Measurements from ENCODE around the gene CWF19L1. TPM values are rescaled to one million over a fixed set of nuclear protein-coding genes. Genes with fewer than 3 reads are reported as not detected.

Gene CWF19L1
- polyA plus RNA-seq, 2 of the 4 experiments (the other 2 are of a cell fraction): 24.7 to 30.2 TPM

DNA sequence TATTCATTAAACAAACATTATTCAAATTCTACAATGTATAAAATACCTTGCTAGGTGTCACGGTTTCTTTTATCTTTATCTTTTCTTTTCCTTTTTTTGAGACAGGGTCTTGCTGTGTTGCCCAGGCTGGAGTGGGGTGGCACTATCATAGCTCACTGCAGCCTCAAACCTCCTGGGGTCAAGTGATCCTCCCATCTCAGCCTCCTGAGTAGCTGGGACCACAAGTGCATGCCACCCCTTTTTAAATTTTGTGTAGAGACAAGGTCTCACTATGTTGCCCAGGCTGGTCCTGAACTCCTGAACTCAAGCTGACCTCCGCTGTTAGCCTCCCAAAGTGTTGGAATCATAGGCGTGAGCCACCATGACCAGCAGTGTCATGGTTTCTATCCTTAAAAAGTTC, 37.0 kb upstream of the CWF19L1 start:
- Histone ChIP-seq H3K27ac (no peak overlapping the region), H3K4me1 (peaks cover 32% of the 10 kb centered on the region), H3K4me3 (no peak overlapping the region), H3K9me3 (no peaks in the 10 kb centered on the region), H3K4me2 (no peak overlapping the region)
- POLR2A ChIA-PET: no interaction called here
- CTCF ChIA-PET: interaction anchor here (0.7 to 3.3 kb wide), 13 partner anchors 22 to 574 kb away, joined by 3 to 26 read pairs (median 4); no protein-coding TSS in a partner anchor
- WGBS (ENCODE audit: missing lambda C conversion rate): 72% methylated on average over 3 of the region's 3 CpGs
- no peak for TF ChIP-seq JUNB (IDR thresholded peaks at IDR 0.05)
- TF ChIP-seq, protein P1, sequence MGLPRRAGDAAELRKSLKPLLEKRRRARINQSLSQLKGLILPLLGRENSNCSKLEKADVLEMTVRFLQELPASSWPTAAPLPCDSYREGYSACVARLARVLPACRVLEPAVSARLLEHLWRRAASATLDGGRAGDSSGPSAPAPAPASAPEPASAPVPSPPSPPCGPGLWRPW (IDR thresholded peaks at IDR 0.05): no peak
- no peak for TF ChIP-seq HEYL (CRISPR knock-in tag; IDR thresholded peaks at IDR 0.05)
- no peak for TF ChIP-seq NR3C1 (IDR thresholded peaks at IDR 0.05)
- TF ChIP-seq RNF2 (IDR thresholded peaks at IDR 0.05; ENCODE audit: borderline replicate concordance, low read depth): no peak
- TF ChIP-seq, protein P2, sequence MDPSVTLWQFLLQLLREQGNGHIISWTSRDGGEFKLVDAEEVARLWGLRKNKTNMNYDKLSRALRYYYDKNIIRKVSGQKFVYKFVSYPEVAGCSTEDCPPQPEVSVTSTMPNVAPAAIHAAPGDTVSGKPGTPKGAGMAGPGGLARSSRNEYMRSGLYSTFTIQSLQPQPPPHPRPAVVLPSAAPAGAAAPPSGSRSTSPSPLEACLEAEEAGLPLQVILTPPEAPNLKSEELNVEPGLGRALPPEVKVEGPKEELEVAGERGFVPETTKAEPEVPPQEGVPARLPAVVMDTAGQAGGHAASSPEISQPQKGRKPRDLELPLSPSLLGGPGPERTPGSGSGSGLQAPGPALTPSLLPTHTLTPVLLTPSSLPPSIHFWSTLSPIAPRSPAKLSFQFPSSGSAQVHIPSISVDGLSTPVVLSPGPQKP (IDR thresholded peaks at IDR 0.05; ENCODE audit: low read depth, low read length): no peak
- TF ChIP-seq SREBF2 (IDR thresholded peaks at IDR 0.05): no peak
- no peak for TF ChIP-seq HOXB5 (CRISPR knock-in tag; IDR thresholded peaks at IDR 0.05)
- TF ChIP-seq, protein P3, sequence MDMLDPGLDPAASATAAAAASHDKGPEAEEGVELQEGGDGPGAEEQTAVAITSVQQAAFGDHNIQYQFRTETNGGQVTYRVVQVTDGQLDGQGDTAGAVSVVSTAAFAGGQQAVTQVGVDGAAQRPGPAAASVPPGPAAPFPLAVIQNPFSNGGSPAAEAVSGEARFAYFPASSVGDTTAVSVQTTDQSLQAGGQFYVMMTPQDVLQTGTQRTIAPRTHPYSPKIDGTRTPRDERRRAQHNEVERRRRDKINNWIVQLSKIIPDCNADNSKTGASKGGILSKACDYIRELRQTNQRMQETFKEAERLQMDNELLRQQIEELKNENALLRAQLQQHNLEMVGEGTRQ (IDR thresholded peaks at IDR 0.05): no peak
- no peak for TF ChIP-seq ZC3H11A (IDR thresholded peaks at IDR 0.05)
- TF ChIP-seq EHF (CRISPR knock-in tag; IDR thresholded peaks at IDR 0.05): no peak
- no peak for TF ChIP-seq HOXA7 (CRISPR knock-in tag; IDR thresholded peaks at IDR 0.05)
- TF ChIP-seq, protein P4, sequence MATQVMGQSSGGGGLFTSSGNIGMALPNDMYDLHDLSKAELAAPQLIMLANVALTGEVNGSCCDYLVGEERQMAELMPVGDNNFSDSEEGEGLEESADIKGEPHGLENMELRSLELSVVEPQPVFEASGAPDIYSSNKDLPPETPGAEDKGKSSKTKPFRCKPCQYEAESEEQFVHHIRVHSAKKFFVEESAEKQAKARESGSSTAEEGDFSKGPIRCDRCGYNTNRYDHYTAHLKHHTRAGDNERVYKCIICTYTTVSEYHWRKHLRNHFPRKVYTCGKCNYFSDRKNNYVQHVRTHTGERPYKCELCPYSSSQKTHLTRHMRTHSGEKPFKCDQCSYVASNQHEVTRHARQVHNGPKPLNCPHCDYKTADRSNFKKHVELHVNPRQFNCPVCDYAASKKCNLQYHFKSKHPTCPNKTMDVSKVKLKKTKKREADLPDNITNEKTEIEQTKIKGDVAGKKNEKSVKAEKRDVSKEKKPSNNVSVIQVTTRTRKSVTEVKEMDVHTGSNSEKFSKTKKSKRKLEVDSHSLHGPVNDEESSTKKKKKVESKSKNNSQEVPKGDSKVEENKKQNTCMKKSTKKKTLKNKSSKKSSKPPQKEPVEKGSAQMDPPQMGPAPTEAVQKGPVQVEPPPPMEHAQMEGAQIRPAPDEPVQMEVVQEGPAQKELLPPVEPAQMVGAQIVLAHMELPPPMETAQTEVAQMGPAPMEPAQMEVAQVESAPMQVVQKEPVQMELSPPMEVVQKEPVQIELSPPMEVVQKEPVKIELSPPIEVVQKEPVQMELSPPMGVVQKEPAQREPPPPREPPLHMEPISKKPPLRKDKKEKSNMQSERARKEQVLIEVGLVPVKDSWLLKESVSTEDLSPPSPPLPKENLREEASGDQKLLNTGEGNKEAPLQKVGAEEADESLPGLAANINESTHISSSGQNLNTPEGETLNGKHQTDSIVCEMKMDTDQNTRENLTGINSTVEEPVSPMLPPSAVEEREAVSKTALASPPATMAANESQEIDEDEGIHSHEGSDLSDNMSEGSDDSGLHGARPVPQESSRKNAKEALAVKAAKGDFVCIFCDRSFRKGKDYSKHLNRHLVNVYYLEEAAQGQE (IDR thresholded peaks at IDR 0.05): no peak
- TF ChIP-seq RFX5 (IDR thresholded peaks at IDR 0.05): no peak
- TF ChIP-seq MAFK (IDR thresholded peaks at IDR 0.05; ENCODE audit: partially characterized antibody): no peak
- no peak for TF ChIP-seq SMC3 (IDR thresholded peaks at IDR 0.05)
- FAIRE-seq: no peak
- DNase-seq (ENCODE audit: low read depth in 1 of 2, low spot score in 1 of 2): no peak
- ATAC-seq: no peak

DNA sequence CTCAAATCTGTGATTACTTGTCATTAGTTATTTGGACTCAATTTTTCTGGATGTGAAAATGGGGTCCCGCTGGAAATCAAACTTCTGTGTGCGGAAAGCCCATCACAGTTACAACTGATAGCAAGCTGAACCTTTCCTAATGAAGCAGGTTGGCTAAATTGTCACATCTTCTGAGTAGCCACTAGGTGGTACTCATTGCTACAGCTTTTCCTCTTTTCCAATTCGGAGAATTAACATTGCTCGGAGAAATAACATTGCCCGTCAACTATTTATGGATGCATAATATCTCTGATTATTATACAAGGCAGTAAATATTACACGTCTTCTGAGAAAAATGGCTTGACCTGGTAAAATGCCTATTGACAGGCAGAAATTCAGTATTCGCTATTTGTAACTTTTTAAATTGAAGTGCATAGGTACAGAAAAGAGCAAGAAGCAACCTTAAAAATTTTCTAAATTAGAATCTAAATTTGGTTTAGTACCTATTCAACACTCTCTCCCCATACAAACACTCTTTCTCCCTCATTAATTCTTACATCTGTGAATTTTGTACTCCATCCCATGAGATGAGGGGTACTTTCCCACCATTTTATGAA, 36.4 kb upstream of the CWF19L1 start:
- WGBS (ENCODE audit: missing lambda C conversion rate): 18% methylated on average over 7 of the region's 7 CpGs
- Histone ChIP-seq H3K9me3 (no peaks in the 10 kb centered on the region), H3K4me2 (peak overlapping the region; percentile 35; the same call in 2 of the 3 replicates), H3K4me3 (no peak overlapping the region), H3K4me1 (peaks cover 32% of the 10 kb centered on the region), H3K27ac (no peak overlapping the region)
- peak; percentile 97 for FAIRE-seq
- ATAC-seq: peak; percentile 63 to 85; a peak in 3 of 6 replicates
- ChIA-PET CTCF (interaction anchor here (0.6 to 3.3 kb wide), 26 partner anchors 8 to 444 kb away, joined by 3 to 26 read pairs (median 4); partner anchors contain the start of gene SCD), POLR2A (interaction anchor here (0.7 to 0.9 kb wide), 3 partner anchors 17 to 50 kb away, joined by 3 to 4 read pairs (median 3); partner anchors contain the start of gene PKD2L1)
- DNase-seq (ENCODE audit: low read depth in 1 of 2, low spot score in 1 of 2): peak; percentile 55 to 69
- TF ChIP-seq RCOR1 (IDR thresholded peaks at IDR 0.05; ENCODE audit: low read depth, low read length) (no peak), TP53 (CRISPR knock-in tag; IDR thresholded peaks at IDR 0.05) (no peak), HOXA7 (CRISPR knock-in tag; IDR thresholded peaks at IDR 0.05) (no peak), RNF2 (IDR thresholded peaks at IDR 0.05; ENCODE audit: borderline replicate concordance, low read depth) (no peak), MAFK (IDR thresholded peaks at IDR 0.05; ENCODE audit: partially characterized antibody) (no peak), POLR2A (IDR thresholded peaks at IDR 0.05; ENCODE audit: low read length) (no peak), SMC3 (IDR thresholded peaks at IDR 0.05) (peak; percentile 71), RAD21 (conservative IDR thresholded peaks at IDR 0.05 in 1 of 2, IDR thresholded peaks at IDR 0.05 in 1 of 2) (peak; percentile 79), CBX2 (IDR thresholded peaks at IDR 0.05; ENCODE audit: borderline replicate concordance, low read depth) (no peak), NFE2L2 (conservative IDR thresholded peaks at IDR 0.05; ENCODE audit: low read length) (no peak), HOXB5 (CRISPR knock-in tag; IDR thresholded peaks at IDR 0.05) (no peak), JUNB (IDR thresholded peaks at IDR 0.05) (no peak), MYC (IDR thresholded peaks at IDR 0.05; ENCODE audit: borderline replicate concordance, low read length) (no peak)
- TF ChIP-seq, protein P5, sequence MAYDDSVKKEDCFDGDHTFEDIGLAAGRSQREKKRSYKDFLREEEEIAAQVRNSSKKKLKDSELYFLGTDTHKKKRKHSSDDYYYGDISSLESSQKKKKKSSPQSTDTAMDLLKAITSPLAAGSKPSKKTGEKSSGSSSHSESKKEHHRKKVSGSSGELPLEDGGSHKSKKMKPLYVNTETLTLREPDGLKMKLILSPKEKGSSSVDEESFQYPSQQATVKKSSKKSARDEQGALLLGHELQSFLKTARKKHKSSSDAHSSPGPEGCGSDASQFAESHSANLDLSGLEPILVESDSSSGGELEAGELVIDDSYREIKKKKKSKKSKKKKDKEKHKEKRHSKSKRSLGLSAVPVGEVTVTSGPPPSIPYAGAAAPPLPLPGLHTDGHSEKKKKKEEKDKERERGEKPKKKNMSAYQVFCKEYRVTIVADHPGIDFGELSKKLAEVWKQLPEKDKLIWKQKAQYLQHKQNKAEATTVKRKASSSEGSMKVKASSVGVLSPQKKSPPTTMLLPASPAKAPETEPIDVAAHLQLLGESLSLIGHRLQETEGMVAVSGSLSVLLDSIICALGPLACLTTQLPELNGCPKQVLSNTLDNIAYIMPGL (CRISPR knock-in tag; IDR thresholded peaks at IDR 0.05; ENCODE audit: borderline replicate concordance): no peak
- TF ChIP-seq, protein P1 (IDR thresholded peaks at IDR 0.05): no peak
- TF ChIP-seq, protein P2 (IDR thresholded peaks at IDR 0.05; ENCODE audit: low read depth, low read length): no peak
- TF ChIP-seq, protein P6, sequence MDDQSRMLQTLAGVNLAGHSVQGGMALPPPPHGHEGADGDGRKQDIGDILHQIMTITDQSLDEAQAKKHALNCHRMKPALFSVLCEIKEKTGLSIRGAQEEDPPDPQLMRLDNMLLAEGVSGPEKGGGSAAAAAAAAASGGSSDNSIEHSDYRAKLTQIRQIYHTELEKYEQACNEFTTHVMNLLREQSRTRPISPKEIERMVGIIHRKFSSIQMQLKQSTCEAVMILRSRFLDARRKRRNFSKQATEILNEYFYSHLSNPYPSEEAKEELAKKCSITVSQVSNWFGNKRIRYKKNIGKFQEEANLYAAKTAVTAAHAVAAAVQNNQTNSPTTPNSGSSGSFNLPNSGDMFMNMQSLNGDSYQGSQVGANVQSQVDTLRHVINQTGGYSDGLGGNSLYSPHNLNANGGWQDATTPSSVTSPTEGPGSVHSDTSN (IDR thresholded peaks at IDR 0.05): no peak

Data from A549 (cell line).